IMR-90 (cell line): ENCODE data around the gene CDK11B. TPM values are rescaled to one million over a fixed set of nuclear protein-coding genes. Genes with fewer than 3 reads are reported as not detected.

ENCODE experiments used
- ATAC-seq: fragments of 200-7000 bp; cut with Tn5 transposase; 2 replicates; pipeline ENCODE4 v1.9.1; 2020; ENCODE audit warnings: low read depth, mild to moderate bottlenecking, moderate library complexity
- BruUV-seq: library from RNA; stranded (reverse); fragments of 400-500 nt; replicated peaks from 2 replicates; lab custom pipeline; 2021; lab: Mats Ljungman, UMichigan
- CTCF ChIA-PET: fragments of 300-600 bp; formaldehyde crosslinking; extraction: SDS; loops from one replicate; lab custom pipeline; 2021; ENCODE audit warnings: antibody characterized with exemption; lab: Yijun Ruan, JAX
- POLR2A ChIA-PET: fragments of 300-600 bp; sonication (Branson Sonifier 250); formaldehyde crosslinking; loops from one replicate; lab custom pipeline; 2022; ENCODE audit warnings: antibody characterized with exemption; ENCODE audit not compliant: unreplicated experiment; lab: Charles Lee
- DNase-seq: peaks from one replicate; pipeline ENCODE4 v3.0.0; 2013
- H2AFZ ChIP-seq: replicated peaks from 2 replicates; pipeline ENCODE3; 2013; ENCODE audit warnings: low read length, mild to moderate bottlenecking; ENCODE audit not compliant: poor library complexity
- H2AK5ac ChIP-seq: 2 replicates; pipeline ENCODE4 v1.6.1; 2013; ENCODE audit warnings: low read depth, low read length, inconsistent platforms
- H2AK9ac ChIP-seq: replicated peaks from 2 replicates; pipeline ENCODE3; 2013; ENCODE audit warnings: mild to moderate bottlenecking, low read depth, low read length, moderate library complexity; ENCODE audit not compliant: poor library complexity
- H2BK120ac ChIP-seq: 2 replicates; pipeline ENCODE4 v1.6.1; 2013; ENCODE audit warnings: low read depth, low read length, inconsistent platforms
- H2BK15ac ChIP-seq: 3 replicates; pipeline ENCODE4 v1.6.1; 2013; ENCODE audit warnings: low read depth, low read length, inconsistent platforms
- H2BK20ac ChIP-seq: 2 replicates; pipeline ENCODE4 v1.6.1; 2013; ENCODE audit warnings: low read depth, mild to moderate bottlenecking, inconsistent platforms, low read length, moderate library complexity
- H2BK5ac ChIP-seq: 2 replicates; pipeline ENCODE4 v1.6.1; 2013; ENCODE audit warnings: mild to moderate bottlenecking, low read depth, low read length, inconsistent platforms; ENCODE audit not compliant: poor library complexity, severe bottlenecking
- H3K14ac ChIP-seq: replicated peaks from 2 replicates; pipeline ENCODE4 v1.6.1; 2013; ENCODE audit warnings: low read depth, low read length, inconsistent platforms
- H3K18ac ChIP-seq: 2 replicates; pipeline ENCODE4 v1.6.1; 2013; ENCODE audit warnings: low read depth, low read length, control low read depth
- H3K23ac ChIP-seq: 2 replicates; pipeline ENCODE4 v1.6.1; 2013; ENCODE audit warnings: low read depth, low read length, inconsistent platforms
- H3K27ac ChIP-seq: 2 replicates; pipeline ENCODE4 v1.5.1; 2013; ENCODE audit warnings: mild to moderate bottlenecking, control low read depth, low read length; ENCODE audit not compliant: insufficient read depth
- H3K27me3 ChIP-seq: 2 replicates; pipeline ENCODE4 v1.6.1; 2013; ENCODE audit warnings: low read length; ENCODE audit not compliant: control insufficient read depth, insufficient read depth
- H3K36me3 ChIP-seq: 2 replicates; pipeline ENCODE4 v1.6.1; 2013; ENCODE audit warnings: low read length, mixed read lengths; ENCODE audit not compliant: control insufficient read depth, insufficient read depth
- H3K4ac ChIP-seq: 2 replicates; pipeline ENCODE4 v1.6.1; 2013; ENCODE audit warnings: low read depth, low read length, inconsistent platforms
- H3K4me1 ChIP-seq: 2 replicates; pipeline ENCODE4 v1.6.1; 2013; ENCODE audit warnings: low read length, mixed read lengths; ENCODE audit not compliant: control insufficient read depth, insufficient read depth
- H3K4me2 ChIP-seq: 2 replicates; pipeline ENCODE4 v1.6.1; 2013; ENCODE audit warnings: low read depth, mild to moderate bottlenecking, control low read depth, low read length, moderate library complexity
- H3K4me3 ChIP-seq: 2 replicates; pipeline ENCODE4 v1.5.1; 2013; ENCODE audit warnings: low read depth, mild to moderate bottlenecking, control low read depth, low read length, moderate library complexity; ENCODE audit not compliant: insufficient read depth
- H3K56ac ChIP-seq: 2 replicates; pipeline ENCODE4 v1.6.1; 2013; ENCODE audit warnings: low read length, inconsistent platforms; ENCODE audit not compliant: insufficient read depth; ENCODE audit errors: extremely low read depth
- H3K79me1 ChIP-seq, 2 experiments: 2 replicates each; pipeline ENCODE4 v1.6.1; 2013; ENCODE audit warnings: low read length in 2 of 2, inconsistent platforms in 1 of 2, low read depth in 1 of 2
- H3K9ac ChIP-seq: 2 replicates; pipeline ENCODE4 v1.6.1; 2013; ENCODE audit warnings: low read depth, low read length, control low read depth
- H3K9me1 ChIP-seq: 2 replicates; pipeline ENCODE4 v1.6.1; 2013; ENCODE audit warnings: low read length, inconsistent platforms; ENCODE audit not compliant: insufficient read depth
- H3K9me3 ChIP-seq: 2 replicates; pipeline ENCODE4 v1.6.1; 2013; ENCODE audit warnings: low read length; ENCODE audit not compliant: control insufficient read depth, insufficient read depth
- H4K20me1 ChIP-seq: 2 replicates; pipeline ENCODE4 v1.6.1; 2013; ENCODE audit warnings: low read length, inconsistent platforms; ENCODE audit not compliant: insufficient read depth
- H4K5ac ChIP-seq: 2 replicates; pipeline ENCODE4 v1.6.1; 2013; ENCODE audit warnings: mild to moderate bottlenecking, low read depth, low read length, control low read depth
- H4K8ac ChIP-seq, 2 experiments: 2 replicates each; pipeline ENCODE4 v1.6.1; 2013; ENCODE audit warnings: low read depth in 2 of 2, low read length in 2 of 2, control low read depth in 1 of 2, inconsistent platforms in 1 of 2
- H4K91ac ChIP-seq: 2 replicates; pipeline ENCODE4 v1.6.1; 2013; ENCODE audit warnings: low read depth, low read length, inconsistent platforms; ENCODE audit not compliant: insufficient read depth
- CHD1 ChIP-seq: IDR thresholded peaks from 2 replicates; pipeline ENCODE4 v1.6.1; 2012; ENCODE audit warnings: low read depth, low read length, improper control_type of control experiment
- FOS ChIP-seq: fragments of 150-350 bp; IDR thresholded peaks from 2 replicates; pipeline ENCODE4 v1.6.1; 2016; ENCODE audit warnings: low read depth, low read length
- MAZ ChIP-seq: IDR thresholded peaks from 2 replicates; pipeline ENCODE4 v1.6.1; 2012; ENCODE audit warnings: low read depth, mild to moderate bottlenecking, low read length, improper control_type of control experiment, moderate library complexity, borderline replicate concordance
- POLR2A ChIP-seq: IDR thresholded peaks from 2 replicates; pipeline ENCODE4 v1.6.1; 2012; ENCODE audit warnings: mild to moderate bottlenecking, low read depth, low read length
- RAD21 ChIP-seq: IDR thresholded peaks from 2 replicates; pipeline ENCODE4 v1.6.1; 2012; ENCODE audit warnings: low read length, improper control_type of control experiment
- RCOR1 ChIP-seq: IDR thresholded peaks from 2 replicates; pipeline ENCODE4 v1.6.1; 2012; ENCODE audit warnings: mild to moderate bottlenecking, low read length, improper control_type of control experiment; ENCODE audit not compliant: insufficient replicate concordance
- RFX5 ChIP-seq: IDR thresholded peaks from 2 replicates; pipeline ENCODE4 v1.8.0; 2012; ENCODE audit warnings: low read depth, mild to moderate bottlenecking, low read length, moderate library complexity
- WGBS, 2 experiments: methylation state at CpG; one replicate each; pipeline versions ENCODE4 v1.1.5 to v1.1.7; 2013; ENCODE audit warnings: missing lambda C conversion rate in 2 of 2; ENCODE audit not compliant: insufficient read length in 1 of 2; ENCODE audit errors: extremely low coverage in 2 of 2; 5-methylcytosine and 5-hydroxymethylcytosine counted together
- dilution Hi-C: fragments of 300-500 bp; cut with HindIII; formaldehyde crosslinking; loops from one replicate; pipeline ENCODE4 v1.14.3; 2018; ENCODE audit warnings: low sequenced_read_pairs; ENCODE audit not compliant: unreplicated experiment
- in situ Hi-C: fragments of 300-500 bp; cut with MboI; formaldehyde crosslinking; loops from 3 replicates; pipeline ENCODE4 v1.14.3; 2019; ENCODE audit warnings: low sequenced_read_pairs, inconsistent platforms, mixed read lengths
- intact Hi-C: fragments of 100-400 bp; cut with micrococcal nuclease; formaldehyde crosslinking; loops from 2 replicates; pipeline ENCODE4 v1.10.0; 2022
- polyA plus RNA-seq, 3 experiments: library from polyadenylated mRNA; depleted of rRNA; stranded (reverse); fragments of >200 nt; gene quantifications; 2 replicates each; pipeline ENCODE4 v1.2.3, GENCODE V29; 2012; ENCODE audit warnings: low replicate concordance in 1 of 3
- total RNA-seq: library from RNA; depleted of rRNA; stranded (reverse); fragments of >200 nt; gene quantifications from 2 replicates; pipeline ENCODE4 v1.2.3, GENCODE V29; 2012
- TF ChIP-seq, protein P1 (sequence below): fragments of 150-350 bp; IDR thresholded peaks from 2 replicates; pipeline ENCODE4 v1.6.1; 2016; ENCODE audit warnings: low read depth, mild to moderate bottlenecking, low read length, moderate library complexity, borderline replicate concordance

CDK11B gene
- total and polyA plus RNA-seq, 2 of the 4 experiments (the other 2 are of a cell fraction), result 8.2 to 19.1 TPM

DNA sequence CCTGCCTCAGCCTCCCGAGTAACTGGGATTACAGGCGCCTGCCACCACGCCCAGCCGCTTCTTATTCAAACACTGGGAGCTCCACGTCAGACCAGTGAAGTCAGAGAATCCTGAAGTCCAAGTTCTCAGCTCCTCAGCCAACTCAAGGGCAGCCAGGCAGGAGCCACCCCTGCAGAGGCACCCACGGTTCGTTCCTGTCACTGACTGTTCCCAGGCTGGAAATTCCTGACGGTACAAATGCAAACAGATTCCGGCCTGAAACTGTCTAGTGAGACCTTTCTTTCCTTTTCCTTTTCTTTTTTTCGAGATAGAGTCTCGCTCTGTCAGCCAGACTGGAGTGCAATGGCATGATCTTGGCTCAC, 22.1 kb upstream of the CDK11B start:
- Histone ChIP-seq H2AK9ac (no peak overlapping the region), H2BK20ac (no peak overlapping the region), H3K4ac (no peak overlapping the region), H3K36me3 (peaks cover 24% of the 10 kb centered on the region), H3K79me1 (peaks cover 22 to 65% of the 10 kb centered on the region in 2 experiments), H2AFZ (no peak overlapping the region), H3K14ac (no peak overlapping the region), H3K4me3 (no peak overlapping the region), H3K27ac (no peak overlapping the region), H2AK5ac (no peak overlapping the region), H3K4me2 (no peak overlapping the region), H3K18ac (no peak overlapping the region), H2BK15ac (no peak overlapping the region), H3K23ac (no peak overlapping the region), H4K91ac (no peak overlapping the region), H3K9me3 (no peaks in the 10 kb centered on the region), H3K9ac (no peak overlapping the region), H3K27me3 (no peaks in the 10 kb centered on the region), H2BK5ac (no peak overlapping the region), H3K9me1 (peaks cover 12% of the 10 kb centered on the region; the same call in 1 of the 2 replicates), H4K8ac (no peak overlapping the region), H3K56ac (no peak overlapping the region), H4K20me1 (peaks cover 43% of the 10 kb centered on the region), H3K4me1 (peaks cover 2% of the 10 kb centered on the region; the same call in 1 of the 2 replicates), H4K5ac (no peak overlapping the region), H2BK120ac (no peak overlapping the region)
- WGBS, 2 experiments, result 79% methylated on average over 8 of the region's 11 CpGs; no CpG with 5 or more reads in 1 of the 2 experiments
- in situ Hi-C loops, result no loop called here
- BruUV-seq, result no TSS peak
- TF ChIP-seq POLR2A (no peak), FOS (no peak), MAZ (no peak), RCOR1 (no peak), RFX5 (no peak), RAD21 (no peak), CHD1 (no peak)
- TF ChIP-seq, protein P1, sequence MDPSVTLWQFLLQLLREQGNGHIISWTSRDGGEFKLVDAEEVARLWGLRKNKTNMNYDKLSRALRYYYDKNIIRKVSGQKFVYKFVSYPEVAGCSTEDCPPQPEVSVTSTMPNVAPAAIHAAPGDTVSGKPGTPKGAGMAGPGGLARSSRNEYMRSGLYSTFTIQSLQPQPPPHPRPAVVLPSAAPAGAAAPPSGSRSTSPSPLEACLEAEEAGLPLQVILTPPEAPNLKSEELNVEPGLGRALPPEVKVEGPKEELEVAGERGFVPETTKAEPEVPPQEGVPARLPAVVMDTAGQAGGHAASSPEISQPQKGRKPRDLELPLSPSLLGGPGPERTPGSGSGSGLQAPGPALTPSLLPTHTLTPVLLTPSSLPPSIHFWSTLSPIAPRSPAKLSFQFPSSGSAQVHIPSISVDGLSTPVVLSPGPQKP, result no peak
- ChIA-PET CTCF (interaction anchor here (0.7 kb wide), 1 partner anchor 391 kb away, joined by 6 read pairs; no protein-coding TSS in a partner anchor), POLR2A (no interaction called here)
- intact Hi-C loops, result no loop called here
- dilution Hi-C loops, result no loop called here
- DNase-seq (no peak), ATAC-seq (no peak)
